Fibroblast of lung (primary cell): Measurements from ENCODE around the gene PTK7. TPM values are rescaled to one million over a fixed set of nuclear protein-coding genes. Genes with fewer than 3 reads are reported as not detected.

ENCODE experiments used
- DNase-seq, 2 donors: peaks; one replicate each; pipeline versions ENCODE4 v3.0.0 to v3.0.0-alpha.2; 2010; ENCODE audit warnings: low read depth in 2 of 2
- H2AFZ ChIP-seq: 2 replicates; pipeline ENCODE4 v1.5.1; 2012; ENCODE audit warnings: low read length, control low read depth, inconsistent platforms
- H3K27ac ChIP-seq: 2 replicates; pipeline ENCODE4 v1.5.1; 2011; ENCODE audit warnings: low read length, control low read depth; ENCODE audit not compliant: insufficient read depth
- H3K27me3 ChIP-seq: 2 replicates; pipeline ENCODE4 v1.5.1; 2011; ENCODE audit warnings: mild to moderate bottlenecking, low read length; ENCODE audit not compliant: control insufficient read depth, insufficient read depth
- H3K36me3 ChIP-seq: 2 replicates; pipeline ENCODE4 v1.5.1; 2011; ENCODE audit warnings: low read length; ENCODE audit not compliant: control insufficient read depth, insufficient read depth
- H3K4me1 ChIP-seq: 2 replicates; pipeline ENCODE4 v1.5.1; 2011; ENCODE audit warnings: low read length; ENCODE audit not compliant: control insufficient read depth, insufficient read depth; ENCODE audit errors: extremely low read depth
- H3K4me2 ChIP-seq: 2 replicates; pipeline ENCODE4 v1.5.1; 2011; ENCODE audit warnings: low read length, control low read depth; ENCODE audit not compliant: insufficient read depth; ENCODE audit errors: extremely low read depth
- H3K4me3 ChIP-seq, 4 experiments: fragments of 200-600 bp in 1 of 4; sonication (generic) in 1 of 4; replicated peaks in 1 of 4; 2 replicates each; pipeline ENCODE4 v1.5.1; 2011 to 2016; ENCODE audit warnings: low read length in 4 of 4, low read depth in 3 of 4, mild to moderate bottlenecking in 3 of 4, control low read depth in 2 of 4, inconsistent platforms in 1 of 4, mixed read lengths in 1 of 4; ENCODE audit not compliant: insufficient read depth in 1 of 4; ENCODE audit errors: control extremely low read depth in 1 of 4
- H3K79me2 ChIP-seq: 2 replicates; pipeline ENCODE4 v1.5.1; 2012; ENCODE audit warnings: mild to moderate bottlenecking, low read length, inconsistent platforms; ENCODE audit not compliant: control insufficient read depth, insufficient read depth
- H3K9ac ChIP-seq: 2 replicates; pipeline ENCODE4 v1.5.1; 2011; ENCODE audit warnings: mild to moderate bottlenecking, low read length, control low read depth; ENCODE audit not compliant: insufficient read depth
- H3K9me3 ChIP-seq: 2 replicates; pipeline ENCODE4 v1.5.1; 2012; ENCODE audit warnings: low read depth, low read length; ENCODE audit not compliant: control insufficient read depth, insufficient read depth
- H4K20me1 ChIP-seq: 2 replicates; pipeline ENCODE4 v1.5.1; 2011; ENCODE audit warnings: low read length; ENCODE audit not compliant: control insufficient read depth, insufficient read depth; ENCODE audit errors: extremely low read depth
- CTCF ChIP-seq, 2 donors: IDR thresholded peaks in 1 of 2; conservative IDR thresholded peaks in 1 of 2; 1 replicate in 1 of 2; 2 replicates in 1 of 2; pipeline ENCODE4 v1.5.1; 2011 to 2012; ENCODE audit warnings: low read length in 2 of 2, control low read depth in 1 of 2, inconsistent platforms in 1 of 2, low read depth in 1 of 2, mild to moderate bottlenecking in 1 of 2
- EZH2 ChIP-seq: IDR thresholded peaks from 2 replicates; pipeline ENCODE4 v1.5.1; 2012; ENCODE audit warnings: low read length, control low read depth, mild to moderate bottlenecking; ENCODE audit errors: missing control alignments
- polyA plus RNA-seq, 2 donors: library from polyadenylated mRNA; depleted of rRNA in 1 of 2; stranded (reverse) in 1 of 2; unstranded in 1 of 2; fragments of >200 nt; gene quantifications; 2 replicates each; pipeline ENCODE4 v1.2.1, GENCODE V29; 2011 to 2012; ENCODE audit warnings: missing spikeins in 1 of 2
- total RNA-seq: library from RNA; depleted of rRNA; stranded (reverse); fragments of >200 nt; gene quantifications from 2 replicates; pipeline ENCODE4 v1.2.1, GENCODE V29; 2014

The PTK7 gene
- total and polyA plus RNA-seq, 2 donors (not counting 1 experiment from before 2014, with no cell fraction given) = 145 to 149 TPM

GRCh38 chr6:43125555-43125954 is 49.4 kb downstream of the PTK7 start:
- H3K9ac ChIP-seq = no peak overlapping the region
- H4K20me1 ChIP-seq = no peaks in the 10 kb centered on the region
- no peak overlapping the region for H2AFZ ChIP-seq
- peak in 1 of 2 donors; percentile 54 for DNase-seq
- no peaks in the 10 kb centered on the region for H3K9me3 ChIP-seq
- H3K27me3 ChIP-seq = no peaks in the 10 kb centered on the region
- peaks cover 7% of the 10 kb centered on the region for H3K79me2 ChIP-seq
- no peak overlapping the region for H3K4me2 ChIP-seq
- H3K4me1 ChIP-seq = peaks cover 58% of the 10 kb centered on the region
- no peak overlapping the region for H3K4me3 ChIP-seq
- no peak overlapping the region for H3K27ac ChIP-seq
- TF ChIP-seq CTCF (conservative IDR thresholded peaks at IDR 0.05 in 1 of 2, IDR thresholded peaks at IDR 0.05 in 1 of 2; ENCODE audit: low read depth in 1 of 2, low read length in 2 of 2) (no peak), EZH2 (no peak)
- H3K36me3 ChIP-seq = no peaks in the 10 kb centered on the region

GRCh38 chr6:43127180-43127579 is 51.1 kb downstream of the PTK7 start:
- no peaks in the 10 kb centered on the region for H3K9me3 ChIP-seq
- H3K9ac ChIP-seq = no peak overlapping the region
- TF ChIP-seq CTCF (conservative IDR thresholded peaks at IDR 0.05 in 1 of 2, IDR thresholded peaks at IDR 0.05 in 1 of 2; ENCODE audit: low read depth in 1 of 2, low read length in 2 of 2) = no peak
- H4K20me1 ChIP-seq = no peaks in the 10 kb centered on the region
- no peak overlapping the region for H3K27ac ChIP-seq
- H3K4me1 ChIP-seq = peaks cover 46% of the 10 kb centered on the region
- no peak for DNase-seq
- peaks cover 4% of the 10 kb centered on the region for H3K36me3 ChIP-seq
- H3K4me2 ChIP-seq = no peak overlapping the region
- peaks cover 7% of the 10 kb centered on the region for H3K79me2 ChIP-seq
- H2AFZ ChIP-seq = no peak overlapping the region
- no peaks in the 10 kb centered on the region for H3K27me3 ChIP-seq
- no peak overlapping the region for H3K4me3 ChIP-seq

- TF ChIP-seq EZH2 = no peak
- no peak overlapping the region for H2AFZ ChIP-seq
- peak; percentile 53 to 80 for DNase-seq
- no peaks in the 10 kb centered on the region for H3K9me3 ChIP-seq
- H4K20me1 ChIP-seq = no peaks in the 10 kb centered on the region
- H3K9ac ChIP-seq = no peak overlapping the region
- no peaks in the 10 kb centered on the region for H3K27me3 ChIP-seq
- peaks cover 6% of the 10 kb centered on the region for H3K79me2 ChIP-seq
- H3K4me2 ChIP-seq = no peak overlapping the region
- H3K27ac ChIP-seq = no peak overlapping the region
- peaks cover 43% of the 10 kb centered on the region for H3K4me1 ChIP-seq
- peaks cover 11% of the 10 kb centered on the region for H3K36me3 ChIP-seq
- H3K4me3 ChIP-seq = no peak overlapping the region
Observed at GRCh38 chr6:43127877-43128276, 51.8 kb downstream of the PTK7 start.
